ENCODE measurements around the gene STK35. TPM values are rescaled to one million over a fixed set of nuclear protein-coding genes. Genes with fewer than 3 reads are reported as not detected.

STK35 gene
- total RNA-seq, 1 donor from 2014 or later = 14.5 TPM

GRCh38 chr20:2059411-2059810, 42.2 kb upstream of the STK35 start:
- H3K9me3 Mint-ChIP-seq (ENCODE audit: low read depth) = peaks cover 12% of the 10 kb centered on the region
- no peak for TF ChIP-seq CTCF (IDR thresholded peaks at IDR 0.05)
- H3K27ac Mint-ChIP-seq (ENCODE audit: unreplicated experiment) = no peak overlapping the region
- no peak overlapping the region for H3K4me3 Mint-ChIP-seq (ENCODE audit: unreplicated experiment)
- no peak for DNase-seq (ENCODE audit: low spot score)
- H3K4me1 Mint-ChIP-seq (ENCODE audit: low read depth) = no peaks in the 10 kb centered on the region
- no peaks in the 10 kb centered on the region for H3K36me3 Mint-ChIP-seq (ENCODE audit: low read depth)
- H3K27me3 Mint-ChIP-seq (ENCODE audit: low read depth) = peaks cover 1% of the 10 kb centered on the region

- Mint-ChIP-seq H3K9me3 (ENCODE audit: low read depth) (peaks cover 7% of the 10 kb centered on the region), H3K36me3 (ENCODE audit: low read depth) (no peaks in the 10 kb centered on the region), H3K27ac (ENCODE audit: unreplicated experiment) (no peak overlapping the region), H3K27me3 (ENCODE audit: low read depth) (peaks cover 16% of the 10 kb centered on the region), H3K4me3 (ENCODE audit: unreplicated experiment) (no peak overlapping the region), H3K4me1 (ENCODE audit: low read depth) (no peaks in the 10 kb centered on the region)
- no peak for TF ChIP-seq CTCF (IDR thresholded peaks at IDR 0.05)
- DNase-seq (ENCODE audit: low spot score) = no peak
Measured at GRCh38 chr20:2065099-2065498, 36.5 kb upstream of the STK35 start.

- Mint-ChIP-seq H3K4me1 (ENCODE audit: low read depth) (no peaks in the 10 kb centered on the region), H3K9me3 (ENCODE audit: low read depth) (peaks cover 7% of the 10 kb centered on the region), H3K36me3 (ENCODE audit: low read depth) (no peaks in the 10 kb centered on the region), H3K27ac (ENCODE audit: unreplicated experiment) (no peak overlapping the region), H3K4me3 (ENCODE audit: unreplicated experiment) (no peak overlapping the region), H3K27me3 (ENCODE audit: low read depth) (peaks cover 16% of the 10 kb centered on the region)
- DNase-seq (ENCODE audit: low spot score) = no peak
- TF ChIP-seq CTCF (IDR thresholded peaks at IDR 0.05) = no peak
Measured at GRCh38 chr20:2066461-2067122, 35.0 kb upstream of the STK35 start.

- Mint-ChIP-seq H3K9me3 (ENCODE audit: low read depth) (peaks cover 4% of the 10 kb centered on the region), H3K27ac (ENCODE audit: unreplicated experiment) (no peak overlapping the region), H3K4me1 (ENCODE audit: low read depth) (no peaks in the 10 kb centered on the region), H3K36me3 (ENCODE audit: low read depth) (no peaks in the 10 kb centered on the region), H3K4me3 (ENCODE audit: unreplicated experiment) (no peak overlapping the region), H3K27me3 (ENCODE audit: low read depth) (peaks cover 20% of the 10 kb centered on the region)
- no peak for DNase-seq (ENCODE audit: low spot score)
- no peak for TF ChIP-seq CTCF (IDR thresholded peaks at IDR 0.05)
Measured at GRCh38 chr20:2080532-2081224, 20.9 kb upstream of the STK35 start.

GRCh38 chr20:2084703-2085102, 16.9 kb upstream of the STK35 start:
- no peaks in the 10 kb centered on the region for H3K9me3 Mint-ChIP-seq (ENCODE audit: low read depth)
- H3K27me3 Mint-ChIP-seq (ENCODE audit: low read depth) = peaks cover 30% of the 10 kb centered on the region
- DNase-seq (ENCODE audit: low spot score) = no peak
- no peak overlapping the region for H3K4me3 Mint-ChIP-seq (ENCODE audit: unreplicated experiment)
- TF ChIP-seq CTCF (IDR thresholded peaks at IDR 0.05) = no peak
- no peaks in the 10 kb centered on the region for H3K36me3 Mint-ChIP-seq (ENCODE audit: low read depth)
- H3K27ac Mint-ChIP-seq (ENCODE audit: unreplicated experiment) = no peak overlapping the region
- H3K4me1 Mint-ChIP-seq (ENCODE audit: low read depth) = no peaks in the 10 kb centered on the region
